Spleen (tissue), 11 donors: ENCODE results near the gene TGM3. TPM values are rescaled to one million over a fixed set of nuclear protein-coding genes. Genes with fewer than 3 reads are reported as not detected.

Experiments
- DNase-seq: peaks from one replicate; pipeline ENCODE4 v3.0.0-alpha.2; 2020
- H3K27ac ChIP-seq, 8 donors: fragments of 200-600 bp; sonication (generic) in 7 of 8; 1 replicate in 4 of 8; 2 replicates in 4 of 8; pipeline versions ENCODE4 v1.5.0 to v1.8.0; 2016 to 2021; ENCODE audit warnings: inconsistent platforms in 4 of 8, mild to moderate bottlenecking in 4 of 8, moderate library complexity in 1 of 8
- H3K27me3 ChIP-seq, 7 donors: fragments of 200-600 bp; sonication (generic) in 6 of 7; replicated peaks in 1 of 7; 1 replicate in 4 of 7; 2 replicates in 3 of 7; pipeline versions ENCODE4 v1.5.0 to v1.8.0; 2016 to 2021; ENCODE audit warnings: inconsistent platforms in 3 of 7, mild to moderate bottlenecking in 1 of 7
- H3K36me3 ChIP-seq, 6 donors: fragments of 200-600 bp; sonication (generic) in 5 of 6; 1 replicate in 4 of 6; 2 replicates in 2 of 6; pipeline versions ENCODE4 v1.5.0 to v1.8.0; 2016 to 2021; ENCODE audit warnings: inconsistent platforms in 2 of 6
- H3K4me1 ChIP-seq, 6 donors: fragments of 200-600 bp; sonication (generic) in 5 of 6; 1 replicate in 3 of 6; 2 replicates in 3 of 6; pipeline versions ENCODE4 v1.5.0 to v1.8.0; 2016 to 2021; ENCODE audit warnings: inconsistent platforms in 3 of 6
- H3K4me3 ChIP-seq, 8 donors: fragments of 200-600 bp; sonication (generic) in 7 of 8; 1 replicate in 4 of 8; 2 replicates in 4 of 8; pipeline versions ENCODE4 v1.5.0 to v1.8.0; 2016 to 2021; ENCODE audit warnings: inconsistent platforms in 4 of 8, mild to moderate bottlenecking in 4 of 8, moderate library complexity in 2 of 8
- H3K9me3 ChIP-seq, 8 donors: fragments of 200-600 bp; sonication (generic) in 7 of 8; 1 replicate in 4 of 8; 2 replicates in 4 of 8; pipeline versions ENCODE4 v1.5.0 to v1.8.0; 2016 to 2021; ENCODE audit warnings: inconsistent platforms in 4 of 8
- CTCF ChIP-seq, 11 experiments: fragments of 200-600 bp in 7 of 11; fragments of 450-650 bp in 4 of 11; sonication (generic) in 4 of 11; IDR thresholded peaks in 8 of 11; conservative IDR thresholded peaks in 3 of 11; 1 replicate in 7 of 11; 2 replicates in 4 of 11; pipeline versions ENCODE4 v1.4.0 to v1.8.0; 2016 to 2021; ENCODE audit warnings: antibody characterized with exemption in 11 of 11, inconsistent platforms in 4 of 11, mild to moderate bottlenecking in 1 of 11
- POLR2A ChIP-seq, 3 donors: fragments of 450-650 bp; IDR thresholded peaks; one replicate each; pipeline ENCODE4 v1.5.1; 2017; ENCODE audit warnings: antibody characterized with exemption in 3 of 3, mild to moderate bottlenecking in 1 of 3
- POLR2AphosphoS5 ChIP-seq, 3 donors: sonication (generic); formaldehyde crosslinking; IDR thresholded peaks; one replicate each; pipeline ENCODE4 v1.5.1; 2017; ENCODE audit warnings: antibody characterized with exemption in 3 of 3
- WGBS, 5 donors: extraction: QIAGEN DNeasy Blood & Tissue Kit in 3 of 5; methylation state at CpG; one replicate each; pipeline versions ENCODE4 v1.1.5 to v1.1.7; 2013 to 2018; 5-methylcytosine and 5-hydroxymethylcytosine counted together
- intact Hi-C: fragments of 100-400 bp; cut with DNase I; formaldehyde crosslinking; loops from one replicate; pipeline ENCODE4 v1.15.0; 2023; ENCODE audit warnings: low total_unique reads
- polyA plus RNA-seq, 3 donors: library from polyadenylated mRNA; stranded (reverse); fragments of 200-250 nt; gene quantifications; one replicate each; pipeline ENCODE4 v1.2.1, GENCODE V29; 2013
- total RNA-seq, 7 donors: library from RNA; depleted of rRNA in 3 of 7; stranded (reverse); fragments of >200 nt in 3 of 7; fragmentation: NEBNext Ultra II Directional in 4 of 7; extraction: Animal tissue kit (Norgen Biotek cat#: 25700) in 4 of 7; gene quantifications; one replicate each; pipeline versions ENCODE4 v1.1.0 to v1.2.1, GENCODE V29; 2016 to 2021
- donor health status: healthy with polysubstance abuse.
- donor health status: DM: no; HTN: no; CAD: no; lungs with moderate emphysema.
- donor health status: DM: no; HTN: no; CAD: no.
- donor health status: Bipolar disorder and iron deficiency.
- donor health status: healthy.
- donor health status: DM: no; HTN: no; CAD: no.
- donor health status: DM: yes; HTN: yes; CAD: no.

TGM3 gene
- total and polyA plus RNA-seq, 10 donors, result 0.09 to 0.64 (median 0.43) TPM; not detected in 3

GRCh38 chr20:2386516-2387179, 90.8 kb downstream of the TGM3 start:
- Histone ChIP-seq H3K36me3 (no peaks in the 10 kb centered on the region), H3K4me3 (no peak overlapping the region), H3K9me3 (peaks cover 0 to 33% (median 20%) of the 10 kb centered on the region in 8 donors), H3K27ac (peak overlapping the region in 1 of 8 donors; percentile 44), H3K27me3 (peaks cover 0 to 17% (median 0%) of the 10 kb centered on the region in 7 donors), H3K4me1 (no peaks in the 10 kb centered on the region)
- WGBS, 5 donors, result 64 to 81% (median 70%) methylated on average over 5 of the region's 5 CpGs
- no peak for TF ChIP-seq POLR2AphosphoS5 (IDR thresholded peaks at IDR 0.05)
- no peak for TF ChIP-seq POLR2A (IDR thresholded peaks at IDR 0.05)
- TF ChIP-seq CTCF (IDR thresholded peaks at IDR 0.05 in 8 of 11, conservative IDR thresholded peaks at IDR 0.05 in 3 of 11), result no peak
- DNase-seq, result no peak
- intact Hi-C loops, result no loop called here

GRCh38 chr20:2387180-2387577, 91.4 kb downstream of the TGM3 start:
- Histone ChIP-seq H3K4me3 (no peak overlapping the region), H3K27me3 (peaks cover 0 to 17% (median 0%) of the 10 kb centered on the region in 7 donors), H3K27ac (peak overlapping the region in 1 of 8 donors; percentile 44), H3K36me3 (no peaks in the 10 kb centered on the region), H3K9me3 (peaks cover 0 to 33% (median 20%) of the 10 kb centered on the region in 8 donors), H3K4me1 (no peaks in the 10 kb centered on the region)
- 33 to 82% (median 48%) methylated on average over 1 to 2 of the region's 2 CpGs for WGBS, 5 donors
- intact Hi-C loops, result no loop called here
- DNase-seq, result no peak
- TF ChIP-seq CTCF (IDR thresholded peaks at IDR 0.05 in 8 of 11, conservative IDR thresholded peaks at IDR 0.05 in 3 of 11), result peak in 7 of 11 experiments; percentile 27 to 74 (median 40)
- no peak for TF ChIP-seq POLR2A (IDR thresholded peaks at IDR 0.05)

GRCh38 chr20:2387580-2387979, 91.8 kb downstream of the TGM3 start:
- Histone ChIP-seq H3K4me3 (no peak overlapping the region), H3K27me3 (peaks cover 0 to 17% (median 0%) of the 10 kb centered on the region in 7 donors), H3K27ac (no peak overlapping the region), H3K9me3 (peaks cover 0 to 33% (median 20%) of the 10 kb centered on the region in 8 donors), H3K36me3 (no peaks in the 10 kb centered on the region), H3K4me1 (no peaks in the 10 kb centered on the region)
- TF ChIP-seq POLR2A (IDR thresholded peaks at IDR 0.05), result no peak
- no peak for TF ChIP-seq CTCF (IDR thresholded peaks at IDR 0.05 in 8 of 11, conservative IDR thresholded peaks at IDR 0.05 in 3 of 11)
- TF ChIP-seq POLR2AphosphoS5 (IDR thresholded peaks at IDR 0.05), result no peak
- 87 to 94% (median 91%) methylated on average over 4 of the region's 4 CpGs for WGBS, 5 donors
- intact Hi-C loops, result no loop called here
- no peak for DNase-seq

Other genes with a start within 250 kb of the TGM3 start
- 10 to 100 TPM; 12.1 to 25.4 (median 16.7) TPM for gene STK35, start 194.2 kb upstream of the TGM3 start, total RNA-seq
- gene STK35, start 194.2 kb upstream of the TGM3 start, polyA plus RNA-seq, result 1 to 10 TPM; 1.8 to 4.7 (median 2.2) TPM
- not detected for gene TGM6, start 84.9 kb downstream of the TGM3 start, total RNA-seq
- not detected for gene TGM6, start 84.9 kb downstream of the TGM3 start, polyA plus RNA-seq
- 100 to 1,000 TPM; 102 to 189 (median 125) TPM for gene SNRPB, start 174.8 kb downstream of the TGM3 start, total RNA-seq
- gene SNRPB, start 174.8 kb downstream of the TGM3 start, polyA plus RNA-seq, result 100 to 1,000 TPM; 204 to 262 (median 237) TPM
- gene ZNF343, start 212.9 kb downstream of the TGM3 start, total RNA-seq, result 10 to 100 TPM in 5 of 7 donors, 1 to 10 TPM in 2; 8.4 to 16.2 (median 11.4) TPM
- 1 to 10 TPM; 4.8 to 6.0 (median 5.7) TPM for gene ZNF343, start 212.9 kb downstream of the TGM3 start, polyA plus RNA-seq
- gene TMC2, start 240.6 kb downstream of the TGM3 start, total RNA-seq, result 1 to 10 TPM in 1 of 7 donors, under 1 TPM in 5, not detected in 1; 0.09 to 1.2 (median 0.23) TPM
- under 1 TPM in 2 of 3 donors, not detected in 1; 0.07 to 0.10 TPM for gene TMC2, start 240.6 kb downstream of the TGM3 start, polyA plus RNA-seq